ENCODE data around the gene MAT2A.

DNA sequence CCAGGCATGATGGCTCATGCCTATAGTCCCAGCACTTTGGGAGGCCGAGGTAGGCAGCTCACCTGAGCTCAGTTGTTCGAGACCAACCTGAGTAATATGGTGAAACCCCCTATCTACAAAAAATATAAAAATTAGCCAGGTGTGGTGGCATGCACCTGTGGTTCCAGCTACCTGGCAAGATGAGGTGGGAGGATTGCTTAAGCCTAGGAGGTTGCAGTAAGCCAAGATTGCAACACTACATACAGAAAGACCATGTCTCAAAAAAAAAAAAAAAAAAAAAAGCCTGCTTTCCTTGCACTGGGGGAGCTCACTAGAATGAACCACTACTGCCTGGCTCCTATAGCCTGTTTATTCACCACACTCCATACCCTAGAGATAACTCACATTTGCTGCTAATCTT is 7.4 kb upstream of the MAT2A start:
- TF ChIP-seq, protein P1, sequence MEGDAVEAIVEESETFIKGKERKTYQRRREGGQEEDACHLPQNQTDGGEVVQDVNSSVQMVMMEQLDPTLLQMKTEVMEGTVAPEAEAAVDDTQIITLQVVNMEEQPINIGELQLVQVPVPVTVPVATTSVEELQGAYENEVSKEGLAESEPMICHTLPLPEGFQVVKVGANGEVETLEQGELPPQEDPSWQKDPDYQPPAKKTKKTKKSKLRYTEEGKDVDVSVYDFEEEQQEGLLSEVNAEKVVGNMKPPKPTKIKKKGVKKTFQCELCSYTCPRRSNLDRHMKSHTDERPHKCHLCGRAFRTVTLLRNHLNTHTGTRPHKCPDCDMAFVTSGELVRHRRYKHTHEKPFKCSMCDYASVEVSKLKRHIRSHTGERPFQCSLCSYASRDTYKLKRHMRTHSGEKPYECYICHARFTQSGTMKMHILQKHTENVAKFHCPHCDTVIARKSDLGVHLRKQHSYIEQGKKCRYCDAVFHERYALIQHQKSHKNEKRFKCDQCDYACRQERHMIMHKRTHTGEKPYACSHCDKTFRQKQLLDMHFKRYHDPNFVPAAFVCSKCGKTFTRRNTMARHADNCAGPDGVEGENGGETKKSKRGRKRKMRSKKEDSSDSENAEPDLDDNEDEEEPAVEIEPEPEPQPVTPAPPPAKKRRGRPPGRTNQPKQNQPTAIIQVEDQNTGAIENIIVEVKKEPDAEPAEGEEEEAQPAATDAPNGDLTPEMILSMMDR (conservative IDR thresholded peaks at IDR 0.05; ENCODE audit: low read depth, low read length) = no peak
- no peak for TF ChIP-seq EZH2 (IDR thresholded peaks at IDR 0.05; ENCODE audit: low read length, unreplicated experiment)

All from PC-3 (cell line).